ENCODE results near the gene RAB5B. TPM values are rescaled to one million over a fixed set of nuclear protein-coding genes. Genes with fewer than 3 reads are reported as not detected.
A peak's percentile ranks its signal among the peaks of the same experiment; 100 is the strongest.

RAB5B gene
- total and polyA plus RNA-seq, 2 donors (not counting 1 experiment from before 2014, with no cell fraction given), result 55.3 to 193 TPM

DNA sequence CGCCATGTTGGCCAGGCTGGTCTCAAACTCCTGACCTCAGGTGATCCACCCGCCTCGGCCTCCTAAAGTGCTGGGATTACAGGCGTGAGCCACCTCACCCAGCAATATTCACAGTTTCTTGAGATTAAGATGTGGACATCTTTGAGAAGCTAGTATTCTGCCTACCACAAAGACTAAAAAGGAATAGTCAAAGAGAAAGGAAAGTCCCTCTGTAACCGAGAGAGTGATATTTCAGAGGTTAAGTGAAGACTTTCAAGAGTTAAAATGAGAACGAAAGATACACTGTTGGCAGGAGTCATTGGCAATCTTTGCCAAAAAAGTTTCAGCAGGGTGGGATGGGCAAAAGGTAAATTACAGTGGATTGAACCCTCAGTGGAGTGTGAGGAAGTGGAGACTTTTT, 27.3 kb upstream of the RAB5B start:
- no peak overlapping the region for H3K9ac ChIP-seq (ENCODE audit: insufficient read depth, low read length)
- H3K4me2 ChIP-seq (ENCODE audit: extremely low read depth, insufficient read depth, low read length), result no peak overlapping the region
- H3K27ac ChIP-seq (ENCODE audit: insufficient read depth, low read length), result no peak overlapping the region
- DNase-seq (ENCODE audit: low read depth in 2 of 2), result no peak
- H3K27me3 ChIP-seq (ENCODE audit: control insufficient read depth, insufficient read depth, low read length), result no peaks in the 10 kb centered on the region
- TF ChIP-seq, protein P1, sequence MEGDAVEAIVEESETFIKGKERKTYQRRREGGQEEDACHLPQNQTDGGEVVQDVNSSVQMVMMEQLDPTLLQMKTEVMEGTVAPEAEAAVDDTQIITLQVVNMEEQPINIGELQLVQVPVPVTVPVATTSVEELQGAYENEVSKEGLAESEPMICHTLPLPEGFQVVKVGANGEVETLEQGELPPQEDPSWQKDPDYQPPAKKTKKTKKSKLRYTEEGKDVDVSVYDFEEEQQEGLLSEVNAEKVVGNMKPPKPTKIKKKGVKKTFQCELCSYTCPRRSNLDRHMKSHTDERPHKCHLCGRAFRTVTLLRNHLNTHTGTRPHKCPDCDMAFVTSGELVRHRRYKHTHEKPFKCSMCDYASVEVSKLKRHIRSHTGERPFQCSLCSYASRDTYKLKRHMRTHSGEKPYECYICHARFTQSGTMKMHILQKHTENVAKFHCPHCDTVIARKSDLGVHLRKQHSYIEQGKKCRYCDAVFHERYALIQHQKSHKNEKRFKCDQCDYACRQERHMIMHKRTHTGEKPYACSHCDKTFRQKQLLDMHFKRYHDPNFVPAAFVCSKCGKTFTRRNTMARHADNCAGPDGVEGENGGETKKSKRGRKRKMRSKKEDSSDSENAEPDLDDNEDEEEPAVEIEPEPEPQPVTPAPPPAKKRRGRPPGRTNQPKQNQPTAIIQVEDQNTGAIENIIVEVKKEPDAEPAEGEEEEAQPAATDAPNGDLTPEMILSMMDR (conservative IDR thresholded peaks at IDR 0.05 in 1 of 2, IDR thresholded peaks at IDR 0.05 in 1 of 2; ENCODE audit: low read depth in 1 of 2, low read length in 2 of 2), result no peak
- no peak for TF ChIP-seq EZH2 (IDR thresholded peaks at IDR 0.05; ENCODE audit: low read length, missing control alignments)
- no peaks in the 10 kb centered on the region for H3K4me1 ChIP-seq (ENCODE audit: control insufficient read depth, extremely low read depth, insufficient read depth, low read length)
- H4K20me1 ChIP-seq (ENCODE audit: control insufficient read depth, extremely low read depth, insufficient read depth, low read length), result no peaks in the 10 kb centered on the region
- H3K4me3 ChIP-seq (replicated peaks in 1 of 4; ENCODE audit: control extremely low read depth in 1 of 4, insufficient read depth in 1 of 4, low read depth in 3 of 4, low read length in 4 of 4), result no peak overlapping the region
- no peaks in the 10 kb centered on the region for H3K9me3 ChIP-seq (ENCODE audit: control insufficient read depth, insufficient read depth, low read depth, low read length)
- H3K79me2 ChIP-seq (ENCODE audit: control insufficient read depth, insufficient read depth, low read length), result no peaks in the 10 kb centered on the region
- H2AFZ ChIP-seq (ENCODE audit: low read length), result no peak overlapping the region
- peaks cover 3% of the 10 kb centered on the region for H3K36me3 ChIP-seq (ENCODE audit: control insufficient read depth, insufficient read depth, low read length)

DNA sequence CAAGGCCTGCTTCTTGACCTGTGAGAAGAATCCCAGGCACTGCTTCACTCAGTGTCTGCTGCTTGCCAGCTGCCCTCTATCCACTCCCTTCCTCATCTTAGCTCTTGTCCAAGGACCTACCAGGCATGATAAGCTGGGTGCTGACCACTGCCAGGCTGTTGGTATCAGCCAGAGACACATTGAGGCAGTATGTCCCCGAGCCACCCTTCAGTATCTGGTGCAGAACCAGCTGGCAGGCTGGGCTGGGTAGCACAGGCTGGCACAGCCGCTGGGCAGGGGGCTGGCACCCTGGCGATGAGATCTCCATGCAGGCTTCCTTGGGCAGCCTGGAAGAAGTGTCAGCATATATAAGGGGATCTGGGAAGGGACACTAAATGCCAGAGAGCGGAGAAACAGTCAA, 18.5 kb upstream of the RAB5B start:
- no peak overlapping the region for H3K4me2 ChIP-seq (ENCODE audit: extremely low read depth, insufficient read depth, low read length)
- no peak overlapping the region for H3K27ac ChIP-seq (ENCODE audit: insufficient read depth, low read length)
- no peak overlapping the region for H3K4me3 ChIP-seq (replicated peaks in 1 of 4; ENCODE audit: control extremely low read depth in 1 of 4, insufficient read depth in 1 of 4, low read depth in 3 of 4, low read length in 4 of 4)
- DNase-seq (ENCODE audit: low read depth in 2 of 2), result no peak
- H3K36me3 ChIP-seq (ENCODE audit: control insufficient read depth, insufficient read depth, low read length), result no peaks in the 10 kb centered on the region
- H3K9ac ChIP-seq (ENCODE audit: insufficient read depth, low read length), result no peak overlapping the region
- H4K20me1 ChIP-seq (ENCODE audit: control insufficient read depth, extremely low read depth, insufficient read depth, low read length), result no peaks in the 10 kb centered on the region
- TF ChIP-seq, protein P1 (conservative IDR thresholded peaks at IDR 0.05 in 1 of 2, IDR thresholded peaks at IDR 0.05 in 1 of 2; ENCODE audit: low read depth in 1 of 2, low read length in 2 of 2), result no peak
- no peak for TF ChIP-seq EZH2 (IDR thresholded peaks at IDR 0.05; ENCODE audit: low read length, missing control alignments)
- no peaks in the 10 kb centered on the region for H3K79me2 ChIP-seq (ENCODE audit: control insufficient read depth, insufficient read depth, low read length)
- H3K27me3 ChIP-seq (ENCODE audit: control insufficient read depth, insufficient read depth, low read length), result no peaks in the 10 kb centered on the region
- no peak overlapping the region for H2AFZ ChIP-seq (ENCODE audit: low read length)
- no peaks in the 10 kb centered on the region for H3K9me3 ChIP-seq (ENCODE audit: control insufficient read depth, insufficient read depth, low read depth, low read length)
- H3K4me1 ChIP-seq (ENCODE audit: control insufficient read depth, extremely low read depth, insufficient read depth, low read length), result no peaks in the 10 kb centered on the region

DNA sequence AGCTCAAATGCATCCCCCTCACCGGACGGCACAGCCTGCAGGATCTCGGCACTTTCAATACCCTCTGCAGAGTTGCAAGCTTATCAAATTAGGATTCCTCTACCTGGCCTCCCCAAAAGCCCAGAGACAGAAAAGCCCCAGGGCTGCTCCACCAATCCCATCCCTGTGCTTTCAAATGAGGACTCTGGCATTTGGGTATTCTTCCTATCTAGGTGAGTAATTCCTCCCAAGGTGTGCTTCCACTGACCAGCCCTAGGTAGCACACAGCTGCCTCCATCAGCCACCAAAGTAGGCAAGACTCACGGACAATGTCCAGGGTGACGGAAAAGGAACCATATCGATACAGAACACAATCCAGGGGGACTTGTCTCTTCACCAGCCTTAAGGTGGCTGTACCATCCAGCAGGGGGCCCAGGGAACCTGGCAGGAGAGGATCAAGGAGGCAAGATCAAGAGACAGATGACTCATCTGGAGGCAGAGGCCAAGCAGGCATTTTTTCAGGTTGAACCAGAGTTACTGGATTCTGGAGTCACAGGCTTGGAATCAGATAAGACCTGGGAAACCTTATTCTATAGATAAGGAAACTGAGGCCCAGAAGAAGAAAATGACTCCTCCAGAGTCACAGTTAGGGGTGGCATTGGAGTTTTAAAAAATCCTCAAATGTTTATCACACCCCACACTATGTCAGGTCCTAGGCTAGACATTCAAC, 17.9 kb upstream of the RAB5B start:
- H3K9ac ChIP-seq (ENCODE audit: insufficient read depth, low read length), result no peak overlapping the region
- no peaks in the 10 kb centered on the region for H3K27me3 ChIP-seq (ENCODE audit: control insufficient read depth, insufficient read depth, low read length)
- H3K36me3 ChIP-seq (ENCODE audit: control insufficient read depth, insufficient read depth, low read length), result no peaks in the 10 kb centered on the region
- H3K79me2 ChIP-seq (ENCODE audit: control insufficient read depth, insufficient read depth, low read length), result no peaks in the 10 kb centered on the region
- H3K4me2 ChIP-seq (ENCODE audit: extremely low read depth, insufficient read depth, low read length), result no peak overlapping the region
- no peaks in the 10 kb centered on the region for H4K20me1 ChIP-seq (ENCODE audit: control insufficient read depth, extremely low read depth, insufficient read depth, low read length)
- no peak overlapping the region for H3K4me3 ChIP-seq (replicated peaks in 1 of 4; ENCODE audit: control extremely low read depth in 1 of 4, insufficient read depth in 1 of 4, low read depth in 3 of 4, low read length in 4 of 4)
- no peak overlapping the region for H2AFZ ChIP-seq (ENCODE audit: low read length)
- no peaks in the 10 kb centered on the region for H3K4me1 ChIP-seq (ENCODE audit: control insufficient read depth, extremely low read depth, insufficient read depth, low read length)
- H3K27ac ChIP-seq (ENCODE audit: insufficient read depth, low read length), result no peak overlapping the region
- no peak for TF ChIP-seq EZH2 (IDR thresholded peaks at IDR 0.05; ENCODE audit: low read length, missing control alignments)
- TF ChIP-seq, protein P1 (conservative IDR thresholded peaks at IDR 0.05 in 1 of 2, IDR thresholded peaks at IDR 0.05 in 1 of 2; ENCODE audit: low read depth in 1 of 2, low read length in 2 of 2), result peak; percentile 16 to 25
- peak; percentile 30 to 76 for DNase-seq (ENCODE audit: low read depth in 2 of 2)
- no peaks in the 10 kb centered on the region for H3K9me3 ChIP-seq (ENCODE audit: control insufficient read depth, insufficient read depth, low read depth, low read length)

Data from fibroblast of lung (primary cell).